K562 (cell line): ENCODE measurements around the gene CLCN6.

Experiments
- BRD4 ChIP-seq: fragments of 200-600 bp; sonication (generic); IDR thresholded peaks from 2 replicates; pipeline ENCODE4 v1.6.1; 2017; ENCODE audit warnings: inconsistent platforms
- CREB1 ChIP-seq, 2 experiments: sonication (generic) in 1 of 2; formaldehyde crosslinking in 1 of 2; IDR thresholded peaks; 2 replicates each; pipeline versions ENCODE4 v1.6.1 to v1.8.0; 2012 to 2022; ENCODE audit warnings: inconsistent platforms in 1 of 2, mild to moderate bottlenecking in 1 of 2, missing genetic modification reagents in 1 of 2, moderate library complexity in 1 of 2
- CTCF ChIP-seq, 3 experiments: IDR thresholded peaks in 2 of 3; conservative IDR thresholded peaks in 1 of 3; 2 replicates each; pipeline ENCODE4 v1.5.1; 2011 to 2012; ENCODE audit warnings: low read length in 3 of 3, mild to moderate bottlenecking in 3 of 3, control low read depth in 2 of 3, improper control_type of control experiment in 1 of 3, inconsistent platforms in 1 of 3, low read depth in 1 of 3, mixed read lengths in 1 of 3, moderate library complexity in 1 of 3; ENCODE audit not compliant: insufficient read depth in 2 of 3
- E2F1 ChIP-seq: sonication (generic); formaldehyde crosslinking; IDR thresholded peaks from 2 replicates; pipeline ENCODE4 v1.8.1; 2023; ENCODE audit warnings: mild to moderate bottlenecking, missing genetic modification reagents, moderate library complexity
- EP300 ChIP-seq: IDR thresholded peaks from 2 replicates; pipeline ENCODE4 v1.6.1; 2012; ENCODE audit warnings: low read length, improper control_type of control experiment
- FOS ChIP-seq: IDR thresholded peaks from 3 replicates; pipeline ENCODE4 v1.6.1; 2011; ENCODE audit not compliant: insufficient read length; ENCODE audit errors: extremely low read depth
- PTTG1 ChIP-seq: fragments of 450-650 bp; IDR thresholded peaks from 2 replicates; pipeline ENCODE4 v1.6.1; 2016; ENCODE audit warnings: low read depth, mild to moderate bottlenecking, missing genetic modification characterization, missing compliant biosample characterization
- TCF15 ChIP-seq: fragments of 250-450 bp; sonication (Bioruptor Pico); IDR thresholded peaks from 2 replicates; pipeline ENCODE4 v1.8.0; 2022; ENCODE audit warnings: moderate library complexity, mild to moderate bottlenecking, inconsistent platforms
- TEAD4 ChIP-seq, 2 experiments: sonication (generic) in 1 of 2; formaldehyde crosslinking in 1 of 2; IDR thresholded peaks; 2 replicates each; pipeline versions ENCODE4 v1.6.1 to v1.8.0; 2012 to 2022; ENCODE audit warnings: borderline replicate concordance in 1 of 2, inconsistent platforms in 1 of 2, low read length in 1 of 2, mild to moderate bottlenecking in 1 of 2, missing genetic modification reagents in 1 of 2
- ZBTB7A ChIP-seq: IDR thresholded peaks from 2 replicates; pipeline ENCODE4 v1.6.1; 2011; ENCODE audit warnings: low read depth, mild to moderate bottlenecking, low read length, moderate library complexity, borderline replicate concordance; ENCODE audit not compliant: control insufficient read depth
- ZBTB8A ChIP-seq: fragments of 450-650 bp; IDR thresholded peaks from 2 replicates; pipeline ENCODE4 v1.6.1; 2018; ENCODE audit warnings: mild to moderate bottlenecking, moderate library complexity; ENCODE audit not compliant: partially characterized antibody
- ZNF398 ChIP-seq: fragments of 250-450 bp; sonication (Bioruptor Pico); IDR thresholded peaks from 2 replicates; pipeline ENCODE4 v1.8.0; 2021; ENCODE audit warnings: moderate library complexity, mild to moderate bottlenecking, inconsistent platforms

GRCh38 chr1:11875094-11875493, 69.1 kb downstream of the CLCN6 start:
- no peak for TF ChIP-seq ZBTB7A
- TF ChIP-seq TCF15 (CRISPR knock-in tag) = no peak
- TF ChIP-seq CTCF (IDR thresholded peaks at IDR 0.05 in 2 of 3, conservative IDR thresholded peaks at IDR 0.05 in 1 of 3; ENCODE audit: insufficient read depth in 2 of 3, low read depth in 1 of 3, low read length in 3 of 3) = peak in 2 of 3 experiments; percentile 23 to 31; a peak in 1 of 6 replicates
- TF ChIP-seq PTTG1 (tag) = no peak
- TF ChIP-seq BRD4 = no peak
- no peak for TF ChIP-seq CREB1 (IDR thresholded peaks at IDR 0.05)
- TF ChIP-seq CREB1 (CRISPR knock-in tag; IDR thresholded peaks at IDR 0.05) = no peak
- TF ChIP-seq E2F1 = no peak
- no peak for TF ChIP-seq FOS
- no peak for TF ChIP-seq ZBTB8A
- TF ChIP-seq TEAD4 (IDR thresholded peaks at IDR 0.05; ENCODE audit: low read length) = no peak
- no peak for TF ChIP-seq TEAD4 (CRISPR knock-in tag; IDR thresholded peaks at IDR 0.05; ENCODE audit: borderline replicate concordance)
- no peak for TF ChIP-seq ZNF398 (CRISPR knock-in tag)
- TF ChIP-seq EP300 = no peak
